IMR-90 (cell line): ENCODE data around the gene ERVW-1. TPM values are rescaled to one million over a fixed set of nuclear protein-coding genes. Genes with fewer than 3 reads are reported as not detected.

Source experiments
- ATAC-seq: fragments of 200-7000 bp; cut with Tn5 transposase; 2 replicates; pipeline ENCODE4 v1.9.1; 2020; ENCODE audit warnings: low read depth, mild to moderate bottlenecking, moderate library complexity
- BruUV-seq: library from RNA; stranded (reverse); fragments of 400-500 nt; replicated peaks from 2 replicates; lab custom pipeline; 2021; lab: Mats Ljungman, UMichigan
- CTCF ChIA-PET: fragments of 300-600 bp; formaldehyde crosslinking; extraction: SDS; loops from one replicate; lab custom pipeline; 2021; ENCODE audit warnings: antibody characterized with exemption; lab: Yijun Ruan, JAX
- POLR2A ChIA-PET: fragments of 300-600 bp; sonication (Branson Sonifier 250); formaldehyde crosslinking; loops from one replicate; lab custom pipeline; 2022; ENCODE audit warnings: antibody characterized with exemption; ENCODE audit not compliant: unreplicated experiment; lab: Charles Lee
- DNase-seq: peaks from one replicate; pipeline ENCODE4 v3.0.0; 2013
- H2AFZ ChIP-seq: replicated peaks from 2 replicates; pipeline ENCODE3; 2013; ENCODE audit warnings: low read length, mild to moderate bottlenecking; ENCODE audit not compliant: poor library complexity
- H2AK5ac ChIP-seq: 2 replicates; pipeline ENCODE4 v1.6.1; 2013; ENCODE audit warnings: low read depth, low read length, inconsistent platforms
- H2AK9ac ChIP-seq: replicated peaks from 2 replicates; pipeline ENCODE3; 2013; ENCODE audit warnings: mild to moderate bottlenecking, low read depth, low read length, moderate library complexity; ENCODE audit not compliant: poor library complexity
- H2BK120ac ChIP-seq: 2 replicates; pipeline ENCODE4 v1.6.1; 2013; ENCODE audit warnings: low read depth, low read length, inconsistent platforms
- H2BK15ac ChIP-seq: 3 replicates; pipeline ENCODE4 v1.6.1; 2013; ENCODE audit warnings: low read depth, low read length, inconsistent platforms
- H2BK20ac ChIP-seq: 2 replicates; pipeline ENCODE4 v1.6.1; 2013; ENCODE audit warnings: low read depth, mild to moderate bottlenecking, inconsistent platforms, low read length, moderate library complexity
- H2BK5ac ChIP-seq: 2 replicates; pipeline ENCODE4 v1.6.1; 2013; ENCODE audit warnings: mild to moderate bottlenecking, low read depth, low read length, inconsistent platforms; ENCODE audit not compliant: poor library complexity, severe bottlenecking
- H3K14ac ChIP-seq: replicated peaks from 2 replicates; pipeline ENCODE4 v1.6.1; 2013; ENCODE audit warnings: low read depth, low read length, inconsistent platforms
- H3K18ac ChIP-seq: 2 replicates; pipeline ENCODE4 v1.6.1; 2013; ENCODE audit warnings: low read depth, low read length, control low read depth
- H3K23ac ChIP-seq: 2 replicates; pipeline ENCODE4 v1.6.1; 2013; ENCODE audit warnings: low read depth, low read length, inconsistent platforms
- H3K27ac ChIP-seq: 2 replicates; pipeline ENCODE4 v1.5.1; 2013; ENCODE audit warnings: mild to moderate bottlenecking, control low read depth, low read length; ENCODE audit not compliant: insufficient read depth
- H3K27me3 ChIP-seq: 2 replicates; pipeline ENCODE4 v1.6.1; 2013; ENCODE audit warnings: low read length; ENCODE audit not compliant: control insufficient read depth, insufficient read depth
- H3K36me3 ChIP-seq: 2 replicates; pipeline ENCODE4 v1.6.1; 2013; ENCODE audit warnings: low read length, mixed read lengths; ENCODE audit not compliant: control insufficient read depth, insufficient read depth
- H3K4ac ChIP-seq: 2 replicates; pipeline ENCODE4 v1.6.1; 2013; ENCODE audit warnings: low read depth, low read length, inconsistent platforms
- H3K4me1 ChIP-seq: 2 replicates; pipeline ENCODE4 v1.6.1; 2013; ENCODE audit warnings: low read length, mixed read lengths; ENCODE audit not compliant: control insufficient read depth, insufficient read depth
- H3K4me2 ChIP-seq: 2 replicates; pipeline ENCODE4 v1.6.1; 2013; ENCODE audit warnings: low read depth, mild to moderate bottlenecking, control low read depth, low read length, moderate library complexity
- H3K4me3 ChIP-seq: 2 replicates; pipeline ENCODE4 v1.5.1; 2013; ENCODE audit warnings: low read depth, mild to moderate bottlenecking, control low read depth, low read length, moderate library complexity; ENCODE audit not compliant: insufficient read depth
- H3K56ac ChIP-seq: 2 replicates; pipeline ENCODE4 v1.6.1; 2013; ENCODE audit warnings: low read length, inconsistent platforms; ENCODE audit not compliant: insufficient read depth; ENCODE audit errors: extremely low read depth
- H3K79me1 ChIP-seq, 2 experiments: 2 replicates each; pipeline ENCODE4 v1.6.1; 2013; ENCODE audit warnings: low read length in 2 of 2, inconsistent platforms in 1 of 2, low read depth in 1 of 2
- H3K9ac ChIP-seq: 2 replicates; pipeline ENCODE4 v1.6.1; 2013; ENCODE audit warnings: low read depth, low read length, control low read depth
- H3K9me1 ChIP-seq: 2 replicates; pipeline ENCODE4 v1.6.1; 2013; ENCODE audit warnings: low read length, inconsistent platforms; ENCODE audit not compliant: insufficient read depth
- H3K9me3 ChIP-seq: 2 replicates; pipeline ENCODE4 v1.6.1; 2013; ENCODE audit warnings: low read length; ENCODE audit not compliant: control insufficient read depth, insufficient read depth
- H4K20me1 ChIP-seq: 2 replicates; pipeline ENCODE4 v1.6.1; 2013; ENCODE audit warnings: low read length, inconsistent platforms; ENCODE audit not compliant: insufficient read depth
- H4K5ac ChIP-seq: 2 replicates; pipeline ENCODE4 v1.6.1; 2013; ENCODE audit warnings: mild to moderate bottlenecking, low read depth, low read length, control low read depth
- H4K8ac ChIP-seq, 2 experiments: 2 replicates each; pipeline ENCODE4 v1.6.1; 2013; ENCODE audit warnings: low read depth in 2 of 2, low read length in 2 of 2, control low read depth in 1 of 2, inconsistent platforms in 1 of 2
- H4K91ac ChIP-seq: 2 replicates; pipeline ENCODE4 v1.6.1; 2013; ENCODE audit warnings: low read depth, low read length, inconsistent platforms; ENCODE audit not compliant: insufficient read depth
- BHLHE40 ChIP-seq: fragments of 150-350 bp; IDR thresholded peaks from 2 replicates; pipeline ENCODE4 v1.6.1; 2016; ENCODE audit warnings: mild to moderate bottlenecking, low read depth, low read length
- CEBPB ChIP-seq: IDR thresholded peaks from 2 replicates; pipeline ENCODE4 v1.6.1; 2012; ENCODE audit warnings: low read depth, low read length, improper control_type of control experiment
- CHD1 ChIP-seq: IDR thresholded peaks from 2 replicates; pipeline ENCODE4 v1.6.1; 2012; ENCODE audit warnings: low read depth, low read length, improper control_type of control experiment
- ELK1 ChIP-seq: fragments of 150-350 bp; IDR thresholded peaks from 2 replicates; pipeline ENCODE4 v1.6.1; 2016; ENCODE audit warnings: low read depth, mild to moderate bottlenecking, low read length, moderate library complexity, borderline replicate concordance
- MAFK ChIP-seq: IDR thresholded peaks from 2 replicates; pipeline ENCODE4 v1.6.1; 2012; ENCODE audit warnings: low read depth, low read length, improper control_type of control experiment
- MAZ ChIP-seq: IDR thresholded peaks from 2 replicates; pipeline ENCODE4 v1.6.1; 2012; ENCODE audit warnings: low read depth, mild to moderate bottlenecking, low read length, improper control_type of control experiment, moderate library complexity, borderline replicate concordance
- MXI1 ChIP-seq: IDR thresholded peaks from 2 replicates; pipeline ENCODE4 v1.6.1; 2012; ENCODE audit warnings: low read depth, mild to moderate bottlenecking, low read length, moderate library complexity, borderline replicate concordance
- NFE2L2 ChIP-seq: fragments of 150-350 bp; IDR thresholded peaks from 2 replicates; pipeline ENCODE4 v1.6.1; 2016; ENCODE audit warnings: low read depth, mild to moderate bottlenecking, low read length
- POLR2A ChIP-seq: IDR thresholded peaks from 2 replicates; pipeline ENCODE4 v1.6.1; 2012; ENCODE audit warnings: mild to moderate bottlenecking, low read depth, low read length
- RAD21 ChIP-seq: IDR thresholded peaks from 2 replicates; pipeline ENCODE4 v1.6.1; 2012; ENCODE audit warnings: low read length, improper control_type of control experiment
- RCOR1 ChIP-seq: IDR thresholded peaks from 2 replicates; pipeline ENCODE4 v1.6.1; 2012; ENCODE audit warnings: mild to moderate bottlenecking, low read length, improper control_type of control experiment; ENCODE audit not compliant: insufficient replicate concordance
- USF2 ChIP-seq: fragments of 150-350 bp; IDR thresholded peaks from 2 replicates; pipeline ENCODE4 v1.6.1; 2017; ENCODE audit warnings: mild to moderate bottlenecking, antibody characterized with exemption, low read length, low read depth
- WGBS, 2 experiments: methylation state at CpG; one replicate each; pipeline versions ENCODE4 v1.1.5 to v1.1.7; 2013; ENCODE audit warnings: missing lambda C conversion rate in 2 of 2; ENCODE audit not compliant: insufficient read length in 1 of 2; ENCODE audit errors: extremely low coverage in 2 of 2; 5-methylcytosine and 5-hydroxymethylcytosine counted together
- dilution Hi-C: fragments of 300-500 bp; cut with HindIII; formaldehyde crosslinking; loops from one replicate; pipeline ENCODE4 v1.14.3; 2018; ENCODE audit warnings: low sequenced_read_pairs; ENCODE audit not compliant: unreplicated experiment
- in situ Hi-C: fragments of 300-500 bp; cut with MboI; formaldehyde crosslinking; loops from 3 replicates; pipeline ENCODE4 v1.14.3; 2019; ENCODE audit warnings: low sequenced_read_pairs, inconsistent platforms, mixed read lengths
- intact Hi-C: fragments of 100-400 bp; cut with micrococcal nuclease; formaldehyde crosslinking; loops from 2 replicates; pipeline ENCODE4 v1.10.0; 2022
- polyA plus RNA-seq, 3 experiments: library from polyadenylated mRNA; depleted of rRNA; stranded (reverse); fragments of >200 nt; gene quantifications; 2 replicates each; pipeline ENCODE4 v1.2.3, GENCODE V29; 2012; ENCODE audit warnings: low replicate concordance in 1 of 3
- total RNA-seq: library from RNA; depleted of rRNA; stranded (reverse); fragments of >200 nt; gene quantifications from 2 replicates; pipeline ENCODE4 v1.2.3, GENCODE V29; 2012
- TF ChIP-seq, protein P1 (sequence below): conservative IDR thresholded peaks from 2 replicates; pipeline ENCODE4 v1.5.1; 2012; ENCODE audit warnings: mild to moderate bottlenecking, low read depth, low read length, improper control_type of control experiment

Gene ERVW-1
- total and polyA plus RNA-seq, 2 of the 4 experiments (the other 2 are of a cell fraction), result not detected

- Histone ChIP-seq H4K20me1 (no peaks in the 10 kb centered on the region), H3K4me3 (no peak overlapping the region), H2BK20ac (no peak overlapping the region), H3K4ac (no peak overlapping the region), H2BK120ac (no peak overlapping the region), H3K4me1 (no peaks in the 10 kb centered on the region), H2AFZ (no peak overlapping the region), H4K8ac (no peak overlapping the region), H3K4me2 (no peak overlapping the region), H2BK15ac (no peak overlapping the region), H4K91ac (no peak overlapping the region), H3K18ac (no peak overlapping the region), H3K27me3 (peaks cover 9% of the 10 kb centered on the region), H3K27ac (no peak overlapping the region), H3K79me1 (no peaks in the 10 kb centered on the region), H3K23ac (no peak overlapping the region), H3K14ac (no peak overlapping the region), H3K36me3 (no peaks in the 10 kb centered on the region), H3K9me1 (no peaks in the 10 kb centered on the region; the same call in 1 of the 2 replicates), H2AK9ac (no peak overlapping the region), H2BK5ac (no peak overlapping the region), H3K9me3 (no peaks in the 10 kb centered on the region), H3K9ac (no peak overlapping the region), H4K5ac (no peak overlapping the region), H3K56ac (no peak overlapping the region), H2AK5ac (no peak overlapping the region)
- intact Hi-C loops (no loop called here), in situ Hi-C loops (no loop called here), dilution Hi-C loops (no loop called here)
- DNase-seq, result no peak
- BruUV-seq, result no TSS peak
- ATAC-seq, result no peak
- POLR2A ChIA-PET, result no interaction called here
- TF ChIP-seq, protein P1, sequence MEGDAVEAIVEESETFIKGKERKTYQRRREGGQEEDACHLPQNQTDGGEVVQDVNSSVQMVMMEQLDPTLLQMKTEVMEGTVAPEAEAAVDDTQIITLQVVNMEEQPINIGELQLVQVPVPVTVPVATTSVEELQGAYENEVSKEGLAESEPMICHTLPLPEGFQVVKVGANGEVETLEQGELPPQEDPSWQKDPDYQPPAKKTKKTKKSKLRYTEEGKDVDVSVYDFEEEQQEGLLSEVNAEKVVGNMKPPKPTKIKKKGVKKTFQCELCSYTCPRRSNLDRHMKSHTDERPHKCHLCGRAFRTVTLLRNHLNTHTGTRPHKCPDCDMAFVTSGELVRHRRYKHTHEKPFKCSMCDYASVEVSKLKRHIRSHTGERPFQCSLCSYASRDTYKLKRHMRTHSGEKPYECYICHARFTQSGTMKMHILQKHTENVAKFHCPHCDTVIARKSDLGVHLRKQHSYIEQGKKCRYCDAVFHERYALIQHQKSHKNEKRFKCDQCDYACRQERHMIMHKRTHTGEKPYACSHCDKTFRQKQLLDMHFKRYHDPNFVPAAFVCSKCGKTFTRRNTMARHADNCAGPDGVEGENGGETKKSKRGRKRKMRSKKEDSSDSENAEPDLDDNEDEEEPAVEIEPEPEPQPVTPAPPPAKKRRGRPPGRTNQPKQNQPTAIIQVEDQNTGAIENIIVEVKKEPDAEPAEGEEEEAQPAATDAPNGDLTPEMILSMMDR, result no peak
- TF ChIP-seq MAFK, result no peak
- no peak for TF ChIP-seq CHD1
- TF ChIP-seq NFE2L2, result no peak
- TF ChIP-seq RCOR1, result no peak
- no peak for TF ChIP-seq POLR2A
- no peak for TF ChIP-seq USF2
- no peak for TF ChIP-seq MXI1
- no peak for TF ChIP-seq BHLHE40
- no peak for TF ChIP-seq RAD21
- no peak for TF ChIP-seq CEBPB
- no peak for TF ChIP-seq MAZ
- TF ChIP-seq ELK1, result no peak
- CTCF ChIA-PET, result no interaction called here
- WGBS, 2 experiments, result no CpG with 5 or more reads among the region's 8 CpGs
These were observed 44.7 kb downstream of the ERVW-1 start for GRCh38 chr7:92433019-92433418.
